MM.1S (cell line): Measurements from ENCODE around the gene AMH.

Experiments
- DNase-seq: peaks from one replicate; pipeline ENCODE4 v3.0.0-alpha.2; 2015
- H2AFZ ChIP-seq: fragments of 300-600 bp; sonication (generic); 2 replicates; pipeline ENCODE4 v1.6.0; 2016; ENCODE audit warnings: antibody characterized with exemption, low read length
- H3F3A ChIP-seq: fragments of 300-600 bp; sonication (generic); 2 replicates; pipeline ENCODE4 v1.6.1; 2016; ENCODE audit warnings: mild to moderate bottlenecking, antibody characterized with exemption, low read length, moderate library complexity, mixed read lengths; ENCODE audit not compliant: insufficient read depth
- H3K27ac ChIP-seq: fragments of 300-600 bp; sonication (generic); 2 replicates; pipeline ENCODE4 v1.5.1; 2016; ENCODE audit warnings: mild to moderate bottlenecking, low read length
- H3K27me3 ChIP-seq: fragments of 300-600 bp; sonication (generic); replicated peaks from 2 replicates; pipeline ENCODE4 v1.6.0; 2016; ENCODE audit warnings: low read length; ENCODE audit not compliant: insufficient read depth
- H3K36me3 ChIP-seq: fragments of 300-600 bp; sonication (generic); replicated peaks from 2 replicates; pipeline ENCODE4 v1.6.1; 2016; ENCODE audit warnings: mild to moderate bottlenecking, low read length, mixed read lengths; ENCODE audit not compliant: insufficient read depth
- H3K4me1 ChIP-seq: fragments of 300-600 bp; sonication (generic); 2 replicates; pipeline ENCODE4 v1.6.1; 2016; ENCODE audit warnings: low read length, mixed read lengths
- H3K4me2 ChIP-seq: fragments of 300-600 bp; sonication (generic); 2 replicates; pipeline ENCODE4 v1.6.0; 2016; ENCODE audit warnings: low read depth, low read length
- H3K4me3 ChIP-seq: fragments of 300-600 bp; sonication (generic); 2 replicates; pipeline ENCODE4 v1.5.1; 2016; ENCODE audit warnings: low read length, mixed read lengths
- H3K79me2 ChIP-seq: fragments of 300-600 bp; sonication (generic); 2 replicates; pipeline ENCODE4 v1.6.1; 2016; ENCODE audit warnings: mixed run types, low read length, mixed read lengths
- H3K9ac ChIP-seq: fragments of 300-600 bp; sonication (generic); 2 replicates; pipeline ENCODE4 v1.6.1; 2016; ENCODE audit warnings: low read length, mixed read lengths
- H3K9me2 ChIP-seq: fragments of 300-600 bp; sonication (generic); replicated peaks from 2 replicates; pipeline ENCODE4 v1.6.1; 2016; ENCODE audit warnings: mild to moderate bottlenecking, low read length, mixed read lengths; ENCODE audit not compliant: insufficient read depth
- H3K9me3 ChIP-seq: fragments of 300-600 bp; sonication (generic); replicated peaks from 2 replicates; pipeline ENCODE4 v1.6.1; 2016; ENCODE audit warnings: mild to moderate bottlenecking, low read length, mixed read lengths; ENCODE audit not compliant: insufficient read depth
- H4K20me1 ChIP-seq: fragments of 300-600 bp; sonication (generic); 2 replicates; pipeline ENCODE4 v1.6.1; 2016; ENCODE audit warnings: mild to moderate bottlenecking, low read length, moderate library complexity, mixed read lengths; ENCODE audit not compliant: insufficient read depth
- EZH2 ChIP-seq: fragments of 300-600 bp; sonication (generic); optimal IDR thresholded peaks from 2 replicates; pipeline ENCODE3; 2017; ENCODE audit warnings: low read depth, mild to moderate bottlenecking, antibody characterized with exemption, low read length, mixed read lengths
- EZH2phosphoT487 ChIP-seq: fragments of 300-600 bp; sonication (generic); IDR thresholded peaks from 2 replicates; pipeline ENCODE4 v1.6.1; 2018; ENCODE audit warnings: antibody characterized with exemption, low read length
- TF ChIP-seq, protein P1 (sequence below): fragments of 300-600 bp; sonication (generic); IDR thresholded peaks from 2 replicates; pipeline ENCODE4 v1.5.1; 2016; ENCODE audit warnings: antibody characterized with exemption, low read length, mixed read lengths

Gene AMH

DNA sequence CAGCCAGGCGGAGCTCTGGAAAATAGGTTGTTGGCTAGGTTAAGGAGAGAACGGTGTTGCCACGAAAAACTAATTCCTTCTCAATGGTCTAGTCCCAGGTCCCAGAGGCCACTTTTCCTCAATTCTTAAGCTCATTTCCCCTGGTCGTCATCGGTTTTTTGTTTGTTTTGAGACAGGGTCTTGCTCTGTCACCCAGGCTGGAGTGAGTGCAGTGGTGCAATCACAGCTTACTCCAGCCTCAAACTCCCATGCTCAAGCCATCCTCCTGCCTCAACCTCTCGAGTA is 11.3 kb upstream of the AMH start:
- Histone ChIP-seq H3K79me2 (peaks cover 95% of the 10 kb centered on the region), H3K9me3 (no peaks in the 10 kb centered on the region), H3K9me2 (no peaks in the 10 kb centered on the region), H4K20me1 (peaks cover 39% of the 10 kb centered on the region), H3K4me1 (peaks cover 20% of the 10 kb centered on the region; the same call in 1 of the 2 replicates), H3K27me3 (no peaks in the 10 kb centered on the region), H3K9ac (peak overlapping the region; percentile 92), H2AFZ (no peak overlapping the region), H3F3A (peaks cover 33% of the 10 kb centered on the region), H3K36me3 (0 out of 2 replicates have a peak, but pooled peaks cover 3% of the 10 kb centered on the region), H3K4me3 (peak overlapping the region; percentile 89), H3K27ac (peak overlapping the region; percentile 83; the same call in 1 of the 2 replicates), H3K4me2 (peak overlapping the region; percentile 80)
- no peak for TF ChIP-seq EZH2phosphoT487
- TF ChIP-seq EZH2 = no peak
- TF ChIP-seq, protein P1, sequence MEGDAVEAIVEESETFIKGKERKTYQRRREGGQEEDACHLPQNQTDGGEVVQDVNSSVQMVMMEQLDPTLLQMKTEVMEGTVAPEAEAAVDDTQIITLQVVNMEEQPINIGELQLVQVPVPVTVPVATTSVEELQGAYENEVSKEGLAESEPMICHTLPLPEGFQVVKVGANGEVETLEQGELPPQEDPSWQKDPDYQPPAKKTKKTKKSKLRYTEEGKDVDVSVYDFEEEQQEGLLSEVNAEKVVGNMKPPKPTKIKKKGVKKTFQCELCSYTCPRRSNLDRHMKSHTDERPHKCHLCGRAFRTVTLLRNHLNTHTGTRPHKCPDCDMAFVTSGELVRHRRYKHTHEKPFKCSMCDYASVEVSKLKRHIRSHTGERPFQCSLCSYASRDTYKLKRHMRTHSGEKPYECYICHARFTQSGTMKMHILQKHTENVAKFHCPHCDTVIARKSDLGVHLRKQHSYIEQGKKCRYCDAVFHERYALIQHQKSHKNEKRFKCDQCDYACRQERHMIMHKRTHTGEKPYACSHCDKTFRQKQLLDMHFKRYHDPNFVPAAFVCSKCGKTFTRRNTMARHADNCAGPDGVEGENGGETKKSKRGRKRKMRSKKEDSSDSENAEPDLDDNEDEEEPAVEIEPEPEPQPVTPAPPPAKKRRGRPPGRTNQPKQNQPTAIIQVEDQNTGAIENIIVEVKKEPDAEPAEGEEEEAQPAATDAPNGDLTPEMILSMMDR = no peak
- DNase-seq = no peak

DNA sequence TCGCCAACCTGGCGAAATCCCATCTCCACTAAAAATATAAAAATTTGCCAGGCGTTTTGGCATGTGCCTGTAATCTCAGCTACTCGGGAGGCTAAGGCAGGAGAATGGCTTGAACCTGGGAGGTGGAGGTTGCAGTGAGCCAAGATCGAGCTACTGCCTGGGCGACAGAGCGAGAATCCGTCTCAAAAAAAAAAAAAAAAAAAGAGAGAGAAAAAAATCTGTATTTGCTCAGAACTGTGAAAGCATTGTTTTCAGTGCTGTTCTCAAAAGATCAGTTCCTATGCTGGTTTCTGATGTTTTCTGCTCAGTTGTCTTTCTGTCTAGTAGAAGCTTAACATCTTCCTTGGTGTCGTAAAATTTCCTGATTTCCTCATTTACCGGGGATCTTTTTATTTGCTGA is 9.9 kb upstream of the AMH start:
- peak overlapping the region; percentile 89 for H3K4me3 ChIP-seq
- peaks cover 50% of the 10 kb centered on the region for H4K20me1 ChIP-seq

DNA sequence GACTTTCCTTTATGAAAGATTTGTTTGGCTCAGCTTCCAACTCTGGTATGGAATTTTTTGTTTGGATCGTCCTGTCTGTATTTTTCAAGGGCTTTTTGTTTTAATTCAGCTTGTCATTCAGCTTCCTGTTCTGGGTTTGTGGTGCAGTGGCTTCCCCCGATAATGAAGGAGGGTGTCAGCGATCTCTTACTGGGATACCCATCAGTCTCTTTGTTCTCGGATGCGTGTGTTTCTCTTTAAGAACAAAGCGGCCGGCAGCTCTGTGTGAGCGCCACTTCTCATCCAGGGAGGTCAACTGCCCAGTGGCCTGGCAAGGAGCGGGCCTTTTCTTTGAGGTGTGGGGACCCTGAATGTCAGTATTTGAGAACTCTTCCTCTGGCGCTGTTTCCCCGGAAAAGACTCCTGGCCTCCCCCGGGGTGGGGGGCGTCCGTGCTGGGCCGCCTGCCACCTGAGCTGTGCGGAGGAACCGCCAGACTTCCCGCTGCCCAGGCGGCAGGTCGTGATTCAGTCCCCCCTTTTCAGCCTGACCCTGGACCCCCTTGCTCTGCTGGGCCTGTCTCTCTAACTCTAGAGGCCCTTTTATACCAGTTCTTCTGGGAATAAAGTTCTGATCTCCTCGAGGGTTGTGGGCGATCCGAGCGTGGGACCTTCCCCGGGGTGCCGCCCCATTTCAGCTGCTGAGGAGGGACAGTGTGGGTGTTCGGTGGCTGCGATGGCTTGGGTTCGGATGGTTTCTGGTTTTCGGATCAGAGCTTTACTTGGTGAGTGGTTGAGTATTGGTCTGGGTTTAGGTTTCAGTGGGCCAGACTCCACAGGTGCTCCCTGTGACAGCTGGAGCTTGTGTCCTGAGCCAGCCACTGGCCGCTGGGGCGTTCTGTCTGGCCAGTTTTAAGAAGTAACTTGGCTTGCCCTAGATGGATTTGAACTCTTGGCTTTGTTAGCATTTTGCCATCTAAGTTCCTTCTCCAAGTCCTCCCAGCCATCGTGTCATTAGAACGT is 9.1 kb upstream of the AMH start:
- Histone ChIP-seq H3K9ac (peak overlapping the region; percentile 92), H3K27ac (peak overlapping the region; percentile 83; the same call in 1 of the 2 replicates), H3K9me3 (no peaks in the 10 kb centered on the region), H3K9me2 (no peaks in the 10 kb centered on the region), H3K36me3 (peaks cover 22% of the 10 kb centered on the region; the same call in 1 of the 2 replicates), H3F3A (peaks cover 27% of the 10 kb centered on the region), H2AFZ (no peak overlapping the region), H3K4me3 (peak overlapping the region; percentile 89), H3K4me2 (peak overlapping the region; percentile 80), H3K4me1 (peaks cover 20% of the 10 kb centered on the region; the same call in 1 of the 2 replicates), H3K27me3 (no peaks in the 10 kb centered on the region), H4K20me1 (peaks cover 50% of the 10 kb centered on the region), H3K79me2 (peaks cover 95% of the 10 kb centered on the region)
- no peak for TF ChIP-seq EZH2
- no peak for TF ChIP-seq EZH2phosphoT487
- peak; percentile 44 for DNase-seq

More for the DNA sequence above, 9.9 kb upstream of the AMH start:
- DNase-seq = no peak
- Histone ChIP-seq H3K9me2 (no peaks in the 10 kb centered on the region), H2AFZ (no peak overlapping the region), H3K36me3 (peaks cover 13% of the 10 kb centered on the region; the same call in 1 of the 2 replicates), H3F3A (peaks cover 27% of the 10 kb centered on the region), H3K79me2 (peaks cover 95% of the 10 kb centered on the region), H3K4me1 (peaks cover 20% of the 10 kb centered on the region; the same call in 1 of the 2 replicates), H3K4me2 (peak overlapping the region; percentile 80), H3K9me3 (no peaks in the 10 kb centered on the region), H3K9ac (peak overlapping the region; percentile 92), H3K27ac (peak overlapping the region; percentile 83; the same call in 1 of the 2 replicates), H3K27me3 (no peaks in the 10 kb centered on the region)
- TF ChIP-seq EZH2 (no peak), EZH2phosphoT487 (no peak)
- TF ChIP-seq, protein P1 = no peak
